GM19438 (cell line): ENCODE data around the gene ANKLE1.
A peak's percentile ranks its signal among the peaks of the same experiment; 100 is the strongest.

Experiments used
- ATAC-seq: cut with Tn5 transposase; IDR thresholded peaks from one replicate; pipeline ENCODE4 v1.9.1; 2021; ENCODE audit warnings: low read depth; ENCODE audit not compliant: unreplicated experiment

The ANKLE1 gene

DNA sequence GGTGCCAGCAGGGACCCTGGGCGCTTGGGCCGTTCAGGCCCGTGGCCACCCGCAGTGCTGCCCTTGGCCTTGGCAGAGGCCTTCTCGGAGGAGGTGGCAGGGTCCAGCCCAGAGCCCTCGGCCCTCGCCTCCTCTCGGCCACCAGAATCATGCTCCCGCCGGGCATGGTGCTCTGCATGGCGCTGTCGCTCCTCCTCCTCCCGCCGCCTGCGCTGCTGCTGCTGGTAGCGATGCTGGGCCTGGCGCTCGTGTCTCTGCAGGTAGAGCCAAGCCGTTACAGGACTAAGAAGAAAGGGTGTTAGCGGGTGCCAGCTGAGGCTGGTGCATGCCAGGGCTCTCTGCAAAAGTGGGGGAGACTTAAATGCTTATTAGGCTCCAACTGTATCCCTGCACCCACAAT is 43.4 kb downstream of the ANKLE1 start:
- no peak for ATAC-seq

DNA sequence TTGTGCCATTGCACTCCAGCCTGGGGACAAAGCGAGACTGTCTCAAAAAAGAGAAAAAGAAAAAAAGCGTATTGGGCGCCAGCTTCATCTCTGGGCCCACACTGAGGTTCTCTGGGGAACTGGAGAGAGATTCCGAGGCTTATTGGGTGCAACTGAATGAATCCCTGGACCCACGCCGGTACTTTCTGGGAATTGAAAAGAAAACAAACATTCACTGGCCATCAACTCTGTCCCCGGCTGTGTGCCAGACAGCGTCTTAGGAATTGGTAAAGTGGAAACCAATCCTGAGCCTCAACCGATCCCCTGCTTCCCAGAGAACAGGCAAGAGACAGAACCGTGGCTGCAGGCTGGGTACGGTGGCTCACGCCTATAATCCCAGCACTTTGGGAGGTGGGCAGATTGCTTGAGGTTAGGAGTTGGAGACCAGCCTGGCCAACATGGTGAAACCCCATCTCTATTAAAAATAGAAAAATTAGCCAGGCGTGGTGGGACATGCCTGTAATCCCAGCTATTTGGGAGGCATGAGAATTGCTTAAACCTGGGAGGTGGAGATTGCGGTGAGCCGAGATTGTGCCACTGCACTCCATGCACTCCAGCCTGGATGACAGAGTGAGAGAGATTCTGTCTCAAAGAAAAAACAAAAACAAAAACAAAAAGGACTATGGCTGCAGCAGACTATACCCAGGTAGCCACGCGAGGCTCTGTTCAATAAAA is 44.3 kb downstream of the ANKLE1 start:
- ATAC-seq: no peak

DNA sequence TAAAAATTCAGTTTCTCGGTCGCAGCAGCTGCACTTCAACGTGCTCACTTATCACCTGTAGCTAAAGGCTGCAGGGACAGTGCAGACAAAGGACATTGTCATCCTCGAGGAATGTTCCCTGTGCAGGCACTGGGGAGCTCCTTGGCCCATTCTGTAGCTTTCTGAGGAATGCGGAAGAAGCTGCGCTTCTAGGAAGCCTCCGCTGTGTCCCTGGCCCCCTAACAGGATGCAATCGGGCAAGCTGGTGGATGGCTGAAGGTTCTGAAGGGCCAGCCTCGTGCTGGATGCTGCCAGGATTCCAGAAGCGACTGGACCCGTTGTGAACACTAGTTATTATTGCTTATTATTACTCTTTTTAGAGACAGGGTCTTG is 44.9 kb downstream of the ANKLE1 start:
- ATAC-seq: no peak

DNA sequence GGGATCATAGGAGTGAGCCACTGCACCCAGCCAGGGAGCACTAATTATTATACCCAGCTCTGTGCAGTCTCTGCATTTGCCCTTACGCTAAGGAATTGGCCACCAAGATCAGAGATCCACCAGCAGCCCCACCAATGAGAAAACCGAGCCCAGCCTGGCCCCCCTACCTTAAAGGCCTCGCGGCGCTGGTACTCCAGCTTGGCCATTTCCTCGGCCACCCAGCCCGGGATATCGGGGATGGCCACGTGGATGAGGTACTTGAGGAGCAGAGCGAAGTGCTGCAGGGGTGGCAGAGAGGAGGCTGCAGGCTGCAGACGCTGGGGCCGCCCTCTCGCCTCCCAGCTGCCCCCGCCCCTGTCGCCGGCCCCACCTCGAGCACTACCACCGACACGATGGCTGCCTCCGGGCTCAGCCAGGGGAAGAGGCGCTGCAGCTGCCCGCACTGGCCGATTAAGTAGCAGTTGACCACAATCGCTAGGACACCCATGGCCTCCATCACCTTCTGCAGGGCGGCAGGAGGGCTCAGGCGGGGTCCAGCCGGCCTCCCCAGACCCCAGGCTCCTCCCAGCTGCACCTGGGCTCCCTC is 45.5 kb downstream of the ANKLE1 start:
- ATAC-seq: no peak

GRCh38 chr19:17327654-17328516 is 46.2 kb downstream of the ANKLE1 start:
- ATAC-seq: no peak

DNA sequence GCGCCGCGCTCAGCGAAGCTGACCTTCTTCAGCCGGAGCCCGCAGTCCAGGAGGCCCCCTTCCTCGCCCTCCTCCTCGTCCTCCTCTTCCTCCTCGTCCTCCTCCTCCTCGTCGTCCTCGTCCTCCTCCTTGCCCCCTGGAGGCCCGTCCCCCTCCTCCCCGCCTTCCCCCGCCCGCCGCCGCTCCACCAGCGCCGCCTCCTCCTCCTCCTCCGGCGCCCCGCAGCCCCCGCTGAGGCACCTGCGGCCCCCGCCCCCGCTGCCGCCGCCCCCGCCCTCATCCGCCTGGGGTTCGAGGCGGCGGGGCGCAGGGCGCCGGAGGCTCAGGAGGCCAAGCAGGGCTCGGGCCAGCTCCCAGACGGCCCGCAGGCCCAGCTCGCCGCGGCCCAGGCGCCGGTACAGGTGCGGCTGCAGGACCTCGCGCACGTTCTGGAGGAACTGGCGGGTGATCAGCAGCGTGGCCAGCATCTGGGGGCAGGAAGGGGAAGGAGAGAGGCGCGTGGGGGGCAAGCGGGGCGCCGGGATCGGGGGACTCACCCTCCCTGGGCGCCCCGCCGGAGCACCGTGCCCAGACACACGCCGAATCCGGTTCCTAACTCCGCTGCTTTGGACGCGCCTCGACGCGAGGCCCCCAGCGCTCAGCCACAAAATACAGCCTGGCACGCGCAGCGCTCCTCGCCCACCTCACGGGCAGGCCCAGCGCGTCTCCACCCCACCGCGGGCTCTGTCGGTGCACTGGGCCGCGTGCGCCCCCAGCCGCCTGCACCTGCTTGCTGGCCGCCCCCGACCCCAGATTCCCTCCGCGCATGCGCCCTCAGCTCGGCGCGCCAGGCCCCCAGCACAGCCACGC is 47.0 kb downstream of the ANKLE1 start:
- ATAC-seq: no peak

GRCh38 chr19:17329366-17330261 is 47.9 kb downstream of the ANKLE1 start:
- ATAC-seq: no peak

- no peak for ATAC-seq
Observed at GRCh38 chr19:17330262-17331044, 48.8 kb downstream of the ANKLE1 start.

DNA sequence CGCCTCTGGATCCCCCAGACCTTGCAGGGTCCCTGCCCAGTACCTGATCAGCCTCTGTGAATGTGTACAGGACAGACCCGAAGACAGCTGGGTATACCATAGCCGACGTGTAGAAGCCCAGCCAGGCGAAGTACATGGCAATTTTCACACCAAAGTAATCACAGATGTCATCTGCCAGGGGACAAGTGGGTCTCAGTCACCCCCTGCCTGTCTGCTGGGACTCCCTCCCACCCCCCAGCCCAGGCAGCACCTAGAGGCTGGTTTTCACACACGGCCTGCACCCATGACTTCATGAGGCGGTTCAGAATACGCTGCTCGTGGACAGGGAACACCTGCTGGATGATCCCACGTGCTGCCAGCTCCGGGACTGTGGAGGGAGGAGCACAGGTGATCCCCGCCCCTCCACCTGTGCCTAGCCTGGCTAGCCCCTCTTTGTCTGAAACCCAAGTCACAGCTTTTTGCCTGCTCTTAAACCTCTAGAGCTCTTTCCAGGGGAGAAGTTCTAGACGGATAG is 49.4 kb downstream of the ANKLE1 start:
- no peak for ATAC-seq

DNA sequence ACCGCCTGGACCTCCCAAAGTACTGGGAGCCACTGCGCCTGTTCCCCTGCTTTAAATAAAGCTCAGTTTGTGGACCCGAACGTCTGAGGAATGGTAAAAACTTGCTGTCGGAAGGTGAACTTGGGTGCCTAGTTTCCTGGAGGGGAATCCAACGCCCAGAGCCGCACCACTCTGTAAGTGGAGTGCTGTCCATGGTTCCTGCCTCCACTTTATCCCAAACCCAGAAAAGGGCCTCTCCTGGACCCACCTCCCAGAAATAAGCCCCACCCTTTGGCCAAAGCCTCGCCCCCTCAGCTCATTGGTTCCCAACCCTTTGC is 50.6 kb downstream of the ANKLE1 start:
- ATAC-seq: no peak

DNA sequence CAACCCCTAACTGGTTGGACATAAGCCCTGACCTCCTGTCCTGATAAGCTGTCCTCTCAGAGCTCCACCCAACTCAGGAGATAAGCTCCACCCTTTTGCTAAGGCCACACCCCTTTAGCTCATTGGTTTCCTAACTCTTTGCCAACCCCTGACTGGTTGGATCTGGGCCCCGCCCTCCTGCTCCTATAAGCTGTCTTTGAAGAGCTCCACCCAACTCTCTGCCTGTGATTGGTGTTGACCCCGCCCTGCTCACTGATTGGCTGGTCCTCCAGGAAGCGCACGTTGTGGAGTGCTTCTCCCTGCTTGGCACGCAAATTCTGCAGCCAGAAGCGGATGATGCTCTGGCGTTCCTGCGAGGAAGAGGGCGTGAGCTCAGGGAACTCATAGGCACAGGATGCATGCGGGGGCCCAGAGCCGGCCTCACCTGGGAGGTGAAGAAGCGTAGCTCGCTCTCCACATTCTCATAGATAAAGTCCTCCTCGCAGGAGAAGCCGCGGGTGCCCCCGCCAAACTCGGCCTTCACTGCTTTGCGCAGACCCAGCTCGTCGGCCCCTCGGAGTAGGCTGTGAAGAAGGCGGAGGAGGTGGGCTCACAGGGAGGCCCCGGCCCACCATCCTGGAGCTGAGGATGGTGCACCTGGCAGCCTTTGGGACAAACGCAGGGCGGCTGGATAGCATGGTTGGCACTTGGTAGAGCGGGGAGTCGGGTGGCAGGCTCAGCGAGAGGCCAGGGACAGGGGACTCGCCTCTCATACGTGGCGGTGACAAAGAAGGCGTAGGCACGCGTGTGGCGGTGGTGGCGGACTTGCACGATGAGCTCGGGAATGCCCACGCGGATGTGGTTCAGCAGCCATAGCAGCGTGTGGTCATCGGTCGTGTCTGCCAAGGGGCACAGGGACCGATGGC is 51.2 kb downstream of the ANKLE1 start:
- ATAC-seq: no peak

GRCh38 chr19:17333611-17334413 is 52.1 kb downstream of the ANKLE1 start:
- ATAC-seq: no peak

- ATAC-seq: peak; percentile 45
Observed at GRCh38 chr19:17334414-17335409, 53.0 kb downstream of the ANKLE1 start, which contains the start of gene ANO8. Gene ANO8, minus strand, starts transcription at chr19:17334855. Its CDS starts 185 bp downstream, at chr19:17334670.

DNA sequence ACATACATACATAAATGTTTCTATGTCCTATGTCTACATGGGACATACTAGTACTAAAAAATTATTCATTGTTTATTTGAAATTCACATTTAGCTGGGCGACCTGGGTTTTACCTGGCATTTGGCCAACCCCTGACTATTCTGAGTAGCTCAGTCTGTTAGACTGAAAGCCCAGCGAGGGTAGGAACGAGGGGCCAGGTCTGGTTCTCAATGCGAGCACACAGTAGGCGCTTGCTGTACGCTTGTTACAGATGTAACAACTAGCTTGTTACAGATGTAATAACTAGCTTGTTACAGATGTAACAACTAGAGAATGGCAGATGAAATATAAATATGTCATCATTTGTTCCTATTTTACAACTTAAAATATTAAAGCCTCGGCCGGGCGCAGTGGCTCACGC is 53.9 kb downstream of the ANKLE1 start:
- ATAC-seq: no peak
